HG03103 (cell line): ENCODE measurements around the gene ELP1.

Experiments
- ATAC-seq: cut with Tn5 transposase; IDR thresholded peaks from one replicate; pipeline ENCODE4 v1.9.1; 2021; ENCODE audit warnings: low read depth; ENCODE audit not compliant: unreplicated experiment

ELP1 gene

DNA sequence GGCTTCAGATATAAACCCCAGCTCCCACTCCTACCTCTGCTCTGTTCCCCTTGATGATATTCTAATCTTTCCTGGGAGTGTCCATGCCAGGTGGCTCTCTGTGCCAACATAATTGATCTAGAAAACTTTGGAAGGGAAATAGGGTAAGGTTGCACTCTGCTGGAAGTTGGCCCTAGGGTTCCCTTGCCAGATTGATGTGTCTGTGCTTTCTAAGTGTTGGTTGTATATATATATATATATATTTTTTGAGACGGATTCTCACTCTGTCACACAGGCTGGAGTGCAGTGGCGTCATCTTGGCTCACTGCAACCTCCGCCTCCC, 101.8 kb downstream of the ELP1 start:
- no peak for ATAC-seq

DNA sequence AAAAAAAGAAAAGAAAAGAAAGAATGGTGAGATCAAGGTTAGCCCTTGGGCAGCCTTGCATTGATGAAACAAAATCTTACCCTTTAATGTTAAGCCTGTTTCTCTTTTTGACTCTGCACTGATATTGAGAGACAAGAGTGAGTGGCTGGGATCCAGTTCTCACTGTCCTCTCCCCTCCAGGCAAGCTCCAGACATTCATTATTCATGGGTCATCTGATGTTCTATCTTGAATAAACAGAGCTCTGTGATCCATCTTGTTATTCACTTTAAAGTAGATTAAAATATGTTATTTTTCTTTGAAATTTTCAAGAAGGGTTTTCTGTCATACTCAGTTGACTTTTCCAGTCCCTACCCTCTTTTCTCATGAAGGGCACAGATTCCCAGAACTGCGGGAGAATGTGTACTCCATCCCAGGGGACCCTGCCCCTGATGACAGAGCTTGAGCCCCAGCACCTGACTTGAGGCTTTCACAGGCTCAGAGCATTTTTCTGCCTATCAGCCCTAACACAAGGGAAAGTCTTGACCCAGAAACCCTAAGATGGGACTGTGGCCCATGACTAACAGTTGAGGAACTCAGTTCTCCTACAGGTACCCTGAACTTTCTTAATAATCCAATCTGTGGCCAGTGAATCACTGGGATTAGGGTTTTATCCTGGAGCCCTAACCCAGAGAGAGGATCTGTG, 102.3 kb downstream of the ELP1 start:
- ATAC-seq = no peak

DNA sequence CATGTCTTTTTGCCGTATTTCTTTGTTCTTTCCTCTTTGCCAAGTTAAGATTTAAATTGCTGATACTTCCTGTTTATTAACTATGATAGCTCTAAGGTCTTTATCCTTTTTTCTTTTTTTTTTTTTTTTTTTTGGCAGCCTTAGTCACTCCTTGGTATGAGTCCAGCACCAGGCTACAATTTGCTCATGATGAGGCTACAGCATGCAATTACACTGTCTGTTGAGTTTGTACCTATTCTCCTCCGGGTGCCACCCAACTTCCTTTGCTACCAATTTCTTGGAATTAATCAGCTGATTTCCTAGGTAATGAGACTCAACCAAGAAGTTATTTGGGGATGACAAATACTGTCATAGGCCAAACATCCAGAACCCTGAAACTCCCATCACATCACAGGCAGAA, 103.7 kb downstream of the ELP1 start:
- ATAC-seq = no peak

DNA sequence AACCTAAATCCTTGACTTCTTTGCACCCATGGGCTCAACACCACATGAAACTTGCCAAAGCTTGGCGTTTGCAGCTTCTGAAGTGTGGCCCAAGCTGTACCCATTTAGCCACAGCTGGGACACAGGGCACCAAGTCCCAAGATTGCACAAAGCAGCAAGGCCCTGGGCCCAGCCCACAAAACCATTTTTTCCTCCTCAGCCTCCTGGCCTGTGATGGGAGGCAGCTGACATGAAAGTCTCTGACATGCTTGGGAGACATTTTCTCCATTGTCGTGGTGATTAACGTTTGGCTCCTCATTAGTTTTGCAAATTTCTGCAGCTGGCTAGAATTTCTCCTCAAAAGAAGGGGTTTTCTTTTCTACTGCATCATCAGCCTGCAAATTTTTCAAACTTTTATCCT, 110.1 kb downstream of the ELP1 start:
- ATAC-seq = no peak
